Stimulated activated CD8-positive, alpha-beta memory T cell treated with anti-CD3 and anti-CD28 coated beads, Interleukin-2, amount 100 ng/mL, for 1 hour (primary cell): Measurements from ENCODE around the gene CDRT4.
"Not testable (repeated sequence)": the region's sequence is repeated elsewhere in the genome, so short reads cannot be mapped to it uniquely, and the experiment has no call there.

Source experiments
- DNase-seq, 2 donors: peaks; one replicate each; pipeline ENCODE4 v3.0.0-alpha.2; 2020; ENCODE audit warnings: low read depth in 2 of 2

The CDRT4 gene

DNA sequence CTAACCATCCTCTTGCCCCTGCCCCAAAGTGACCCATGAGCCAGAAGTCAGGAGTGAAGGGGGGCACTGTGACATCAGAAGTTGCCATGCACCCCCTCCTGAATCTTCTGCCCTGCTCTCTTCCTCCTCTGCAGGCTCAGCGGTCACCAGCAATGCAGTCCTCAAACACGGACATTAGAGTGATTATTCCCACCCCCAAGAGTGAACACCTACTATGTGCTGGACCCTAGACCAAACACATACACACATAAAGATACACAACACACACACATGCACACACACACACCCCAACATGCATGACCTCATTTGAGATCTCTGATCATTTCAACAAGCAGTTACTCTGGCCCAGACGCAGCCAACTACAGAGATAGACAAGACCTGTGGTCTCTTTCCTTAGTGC lies at the start of gene CDRT4:
Gene CDRT4, minus strand, starts transcription at position 30 of the 400 bp plus-strand sequence. CDS start 27,383 bp downstream, outside the sequence.
- no peak for DNase-seq

DNA sequence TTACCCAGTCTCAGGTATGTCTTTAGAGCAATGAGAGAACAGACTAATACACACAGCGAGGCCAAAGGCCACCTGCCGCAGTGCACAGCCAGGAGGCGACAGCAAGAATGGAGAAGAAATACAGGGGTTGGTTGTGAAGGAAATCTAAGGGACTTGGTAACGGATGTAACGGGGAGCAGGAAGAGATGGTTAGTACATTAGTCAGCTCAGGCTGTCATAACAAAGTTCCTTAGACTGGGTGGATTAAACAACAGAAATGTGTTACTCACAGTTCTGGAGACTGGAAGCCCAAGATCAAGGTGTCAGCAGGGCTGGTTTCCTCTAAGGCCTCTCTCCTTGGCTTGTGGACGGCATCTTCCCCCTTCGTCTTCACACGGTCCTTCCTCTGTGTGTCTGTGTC lies 48.7 kb upstream of the CDRT4 start:
- DNase-seq: no peak

DNA sequence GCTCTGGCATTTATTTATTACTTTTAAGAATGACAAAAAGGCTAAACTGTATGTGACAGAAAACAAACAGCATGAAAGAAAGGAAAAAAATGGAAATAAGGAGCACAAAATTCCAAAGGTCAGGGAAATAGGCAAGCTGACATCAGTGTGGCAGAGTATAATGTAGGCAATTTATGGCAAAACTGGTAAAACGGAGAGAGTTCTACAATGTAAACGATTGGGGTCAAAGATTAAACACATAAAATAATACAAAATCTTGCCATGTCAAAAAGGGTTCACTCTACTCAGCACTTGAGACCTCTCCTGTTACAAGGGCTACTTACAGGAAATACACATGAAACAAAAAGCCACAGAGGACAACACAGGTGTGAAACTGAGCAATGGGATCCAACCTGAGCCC lies 47.0 kb upstream of the CDRT4 start:
- DNase-seq: no peak

DNA sequence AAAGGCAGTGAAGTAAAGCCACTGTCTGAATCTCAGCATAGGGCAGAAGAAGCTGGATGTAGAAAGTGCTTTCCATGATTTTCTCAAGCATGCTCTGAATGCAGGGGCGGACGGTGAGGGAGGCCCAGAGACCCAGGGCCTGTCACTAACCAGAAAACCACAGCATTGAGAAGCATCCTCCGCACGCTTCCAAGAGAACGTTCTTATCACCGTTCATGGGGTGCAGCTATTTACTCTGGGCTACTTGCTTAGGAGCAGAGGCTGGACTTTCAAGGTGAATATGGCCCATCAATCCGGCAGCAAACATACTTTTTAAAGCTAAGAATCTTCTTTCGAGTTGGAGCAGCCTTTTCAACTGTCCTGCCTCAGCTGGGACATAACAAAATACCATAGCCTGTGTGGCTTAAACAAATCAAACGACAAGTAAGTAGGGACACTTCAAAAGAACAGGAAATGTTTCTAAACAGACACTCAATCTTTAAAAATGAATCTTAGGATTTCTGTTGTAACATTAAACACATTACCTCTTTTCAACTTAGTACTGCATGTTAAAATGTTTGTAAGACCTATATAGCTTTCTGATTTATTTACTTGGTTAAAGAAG lies 46.5 kb upstream of the CDRT4 start:
- DNase-seq: no peak

DNA sequence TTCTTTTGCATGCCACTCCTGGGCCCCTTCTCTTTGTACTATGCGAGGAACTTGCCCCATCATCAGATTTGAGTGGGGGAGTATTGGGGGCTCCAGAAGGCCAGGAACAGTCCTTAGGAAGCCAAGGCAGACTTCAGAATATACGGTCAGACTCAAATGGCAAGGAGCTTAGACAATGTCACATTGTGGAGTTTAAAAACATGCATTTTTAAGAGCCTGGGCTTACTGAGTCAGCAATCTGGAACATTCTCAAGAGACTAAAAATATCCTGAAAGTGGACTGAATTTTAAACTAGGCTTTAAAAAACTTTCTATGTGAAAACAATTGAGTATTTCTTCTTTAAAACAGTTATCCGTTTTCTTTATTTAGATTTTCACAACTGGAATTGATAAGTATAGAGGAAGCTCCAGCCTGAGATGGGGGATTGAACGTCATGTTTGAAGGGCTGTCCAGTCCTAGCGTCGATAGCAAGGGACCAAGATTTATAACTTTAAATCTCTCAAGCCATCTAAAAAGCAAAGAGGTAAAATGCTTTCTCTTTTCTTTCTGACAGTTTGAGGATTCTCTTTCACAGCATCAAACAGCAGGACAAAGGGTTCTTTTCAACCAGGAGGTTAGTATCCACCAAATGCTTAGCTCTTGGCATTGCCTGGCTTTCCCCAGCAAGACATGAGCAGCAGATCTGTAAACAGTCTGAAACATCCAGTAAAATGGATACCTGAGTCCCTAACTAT lies 45.8 kb upstream of the CDRT4 start:
- no peak for DNase-seq

DNA sequence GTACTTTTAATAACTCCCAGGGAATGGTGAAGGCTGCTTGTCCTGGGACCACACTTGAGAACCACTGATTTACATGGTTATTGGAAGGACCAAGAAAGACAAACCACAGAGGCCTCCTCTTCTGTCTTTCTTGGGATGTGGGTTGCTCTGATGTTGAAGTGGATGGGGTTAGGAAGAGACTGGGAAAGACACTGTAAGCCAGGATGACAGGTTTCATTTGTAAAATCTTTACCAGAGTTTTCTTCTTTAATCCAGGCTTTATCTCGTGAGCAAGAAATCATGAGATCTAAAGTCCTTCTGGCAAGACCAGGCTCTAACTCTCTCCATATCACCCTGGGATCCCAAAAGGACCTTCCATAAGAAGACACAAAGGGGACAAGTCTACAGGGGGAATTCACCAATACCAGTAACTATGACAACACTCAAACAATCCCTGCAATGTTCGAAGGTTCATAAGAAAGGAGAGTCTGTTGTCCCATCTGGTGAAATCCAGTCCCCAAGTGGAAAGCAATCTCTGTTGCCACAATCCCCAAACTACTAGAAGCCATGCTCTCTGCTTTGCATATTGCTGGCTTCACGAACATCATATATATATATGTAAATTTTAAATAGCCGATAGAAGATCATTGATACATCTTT lies 44.8 kb upstream of the CDRT4 start:
- DNase-seq: no peak

DNA sequence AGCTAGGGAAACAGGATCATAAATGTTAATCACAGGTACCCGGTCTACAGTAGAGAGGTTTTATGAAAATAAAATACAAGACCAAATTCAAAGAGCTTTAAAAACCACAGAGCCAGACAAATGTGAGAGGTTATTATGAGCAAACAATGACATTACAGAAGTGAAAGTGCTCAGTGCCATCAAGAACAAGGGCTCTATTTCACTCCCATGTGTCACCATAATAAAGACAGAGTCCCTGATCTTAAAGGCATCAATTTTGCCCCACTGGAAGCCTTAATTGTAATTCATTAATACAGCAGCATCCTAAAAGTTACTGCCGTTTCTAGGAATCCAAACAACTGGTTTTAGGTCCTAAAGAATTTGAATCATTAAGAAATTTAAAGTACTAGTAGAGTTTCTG lies 43.7 kb upstream of the CDRT4 start:
- DNase-seq: no peak

DNA sequence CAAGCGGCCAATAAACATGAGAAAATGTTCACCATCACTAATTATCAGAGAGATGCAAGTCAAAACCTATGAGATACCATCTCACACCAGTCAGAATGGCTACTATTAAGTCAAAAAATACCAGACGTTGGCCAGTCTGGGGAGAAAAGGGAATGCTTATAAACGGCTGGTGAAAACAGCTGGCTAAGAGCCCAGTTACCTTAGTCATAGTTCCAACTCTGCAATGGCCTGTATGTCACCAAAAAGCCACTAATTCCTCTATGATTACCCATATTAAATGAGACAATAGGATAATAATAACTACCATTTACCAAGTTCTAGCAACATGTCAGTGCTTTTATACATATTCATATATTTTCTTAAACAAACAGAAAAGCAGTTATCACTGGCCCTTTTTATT lies 42.9 kb upstream of the CDRT4 start:
- DNase-seq: no peak

DNA sequence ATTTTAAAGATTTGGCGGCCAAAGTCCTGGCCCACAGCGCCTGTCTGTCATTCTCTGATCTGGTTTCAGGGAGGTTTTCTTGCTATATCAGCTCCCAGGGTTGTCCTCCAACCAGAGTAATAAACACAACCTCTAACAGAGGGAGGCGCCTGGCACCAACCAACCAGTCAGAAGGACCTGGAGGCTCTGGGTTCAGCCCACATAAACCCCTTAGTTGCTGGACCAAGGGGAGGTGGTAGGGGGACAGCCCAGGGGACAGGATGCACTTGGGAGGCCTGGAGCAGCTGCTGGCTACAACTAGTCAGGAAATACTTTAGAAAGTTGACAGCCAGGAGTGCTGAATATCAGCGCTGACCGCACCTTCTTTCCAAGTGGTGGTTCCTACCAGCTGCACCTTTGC lies 41.7 kb upstream of the CDRT4 start:
- DNase-seq: no peak

DNA sequence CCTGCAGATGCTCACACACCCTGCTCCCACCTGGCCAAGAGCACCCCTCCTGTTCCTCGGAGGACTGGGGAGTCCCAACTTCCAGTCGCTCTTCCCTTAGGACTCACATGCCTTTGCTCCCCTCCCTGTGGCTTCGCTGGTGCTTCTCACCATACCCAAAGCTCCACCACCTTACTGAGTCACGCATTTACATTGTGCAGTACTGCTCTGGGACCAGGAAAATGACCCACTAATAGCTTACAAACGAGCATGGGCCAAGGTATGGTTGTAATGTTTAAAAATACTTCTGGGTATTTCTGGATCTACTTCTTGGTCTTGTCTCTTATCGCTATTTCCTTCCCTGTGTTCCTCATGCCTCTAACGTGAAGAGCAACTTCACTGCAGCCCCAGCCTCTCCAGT lies 41.0 kb upstream of the CDRT4 start:
- DNase-seq: no peak

DNA sequence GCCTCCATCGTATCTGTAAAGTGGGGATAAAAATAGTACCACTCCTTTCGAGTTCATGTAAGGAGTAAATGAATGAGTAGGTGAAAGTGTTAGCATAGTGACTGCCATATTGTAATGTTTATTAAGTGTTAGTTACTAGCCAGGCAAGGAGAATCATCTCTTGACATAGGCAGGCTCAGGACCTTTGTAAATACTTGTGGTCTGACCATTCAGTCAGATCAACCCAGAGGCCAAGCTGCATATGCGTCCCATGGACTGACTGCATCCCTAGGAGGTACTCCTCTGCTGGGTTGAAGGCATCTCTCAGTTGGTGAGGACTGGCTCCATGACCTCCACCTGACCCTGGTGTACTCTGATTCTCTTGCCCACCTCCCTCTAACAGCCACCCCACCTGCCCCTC lies 40.5 kb upstream of the CDRT4 start:
- no peak for DNase-seq

DNA sequence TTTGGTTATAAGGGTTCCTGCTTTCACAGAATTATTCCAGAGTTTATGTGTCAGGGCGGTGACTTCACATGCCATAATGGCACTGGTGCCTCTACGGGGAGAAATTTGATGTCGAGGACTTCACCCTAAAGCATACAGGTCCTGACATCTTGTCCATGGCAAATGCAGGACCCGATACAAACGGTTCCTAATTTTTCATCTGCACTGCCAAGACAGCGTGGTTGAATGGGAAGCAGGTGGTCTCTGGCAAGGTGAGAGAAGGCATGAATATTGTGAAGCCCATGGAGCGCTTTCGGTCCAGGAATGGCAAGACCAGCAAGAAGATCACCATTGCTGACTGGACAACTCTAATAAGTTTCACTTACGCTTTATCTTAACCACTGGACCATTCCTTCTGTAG lies 39.6 kb upstream of the CDRT4 start:
- no peak for DNase-seq

DNA sequence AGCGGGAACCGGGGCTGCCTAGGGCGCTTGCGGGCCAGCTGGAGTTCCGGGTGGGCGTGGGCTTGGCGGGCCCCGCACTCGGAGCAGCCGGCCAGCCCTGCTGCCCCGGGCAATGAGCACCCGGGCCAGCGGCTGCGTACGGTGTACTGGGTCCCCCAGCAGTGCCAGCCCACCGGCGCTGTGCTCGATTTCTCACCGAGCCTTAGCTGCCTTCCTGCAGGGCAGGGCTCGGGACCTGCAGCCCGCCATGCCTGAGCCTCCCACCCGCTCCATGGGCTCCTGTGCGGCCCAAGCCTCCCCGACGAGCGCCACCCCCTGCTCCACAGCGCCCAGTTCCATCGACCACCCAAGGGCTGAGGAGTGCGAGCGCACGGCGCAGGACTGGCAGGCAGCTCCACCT lies 38.3 kb upstream of the CDRT4 start:
- DNase-seq: not testable (repeated sequence)

DNA sequence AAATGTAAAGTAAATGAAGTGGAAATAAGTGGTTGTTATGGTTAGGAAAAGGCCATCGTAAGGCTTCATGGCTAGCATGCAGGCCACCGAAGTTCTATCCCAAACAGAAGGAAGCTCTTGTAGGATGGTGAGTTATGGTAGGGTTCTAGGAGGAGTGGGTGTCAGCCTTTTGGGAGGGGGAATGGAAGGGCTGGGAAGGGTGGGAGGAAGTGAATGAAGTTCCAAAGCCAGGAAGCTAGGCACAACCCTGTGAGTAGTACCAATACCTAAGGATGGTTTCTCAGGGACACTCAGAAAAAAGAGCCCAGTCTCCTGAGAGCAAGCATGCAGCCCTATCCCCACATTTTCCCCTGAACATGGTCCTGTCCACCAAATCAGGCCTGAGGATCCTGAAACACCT lies 36.3 kb upstream of the CDRT4 start:
- DNase-seq: no peak

DNA sequence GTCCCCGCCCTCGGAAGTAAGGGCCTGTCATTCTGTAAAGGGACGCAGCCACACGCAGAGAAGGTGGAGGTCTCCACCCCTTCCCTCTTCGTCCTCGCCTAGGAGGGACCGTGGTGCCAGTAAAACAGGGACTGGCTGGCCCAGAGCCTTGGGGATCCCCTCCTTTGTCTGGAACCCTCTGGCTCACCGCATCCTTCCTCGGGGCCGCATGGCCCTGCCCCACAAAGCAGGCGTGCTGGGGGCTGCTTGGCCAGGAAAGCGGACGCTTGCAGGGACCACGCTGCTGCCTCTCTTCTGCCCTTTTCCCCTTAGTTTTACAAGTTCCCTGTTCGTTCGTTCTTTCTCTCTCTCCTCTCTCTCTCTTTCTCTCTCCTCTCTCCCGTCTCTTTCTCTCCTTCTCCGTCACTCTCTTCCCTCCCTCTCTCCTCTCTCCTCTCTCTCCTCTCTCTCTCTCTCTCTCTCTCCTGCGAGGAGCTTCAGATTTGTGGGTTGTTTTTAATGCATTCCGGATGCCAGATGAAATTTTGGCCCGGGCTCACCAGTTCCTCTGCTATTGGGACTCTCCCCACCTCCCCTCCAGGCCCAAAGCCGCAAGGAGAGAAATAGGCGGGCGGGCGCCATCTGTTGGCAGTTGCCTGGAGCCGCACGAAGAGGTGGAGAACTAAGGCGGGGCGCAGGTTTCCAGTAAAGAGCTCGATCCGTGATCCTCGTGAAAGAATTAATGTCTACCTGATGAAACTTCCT lies 35.1 kb upstream of the CDRT4 start:
- DNase-seq: peak; percentile 17 to 34

DNA sequence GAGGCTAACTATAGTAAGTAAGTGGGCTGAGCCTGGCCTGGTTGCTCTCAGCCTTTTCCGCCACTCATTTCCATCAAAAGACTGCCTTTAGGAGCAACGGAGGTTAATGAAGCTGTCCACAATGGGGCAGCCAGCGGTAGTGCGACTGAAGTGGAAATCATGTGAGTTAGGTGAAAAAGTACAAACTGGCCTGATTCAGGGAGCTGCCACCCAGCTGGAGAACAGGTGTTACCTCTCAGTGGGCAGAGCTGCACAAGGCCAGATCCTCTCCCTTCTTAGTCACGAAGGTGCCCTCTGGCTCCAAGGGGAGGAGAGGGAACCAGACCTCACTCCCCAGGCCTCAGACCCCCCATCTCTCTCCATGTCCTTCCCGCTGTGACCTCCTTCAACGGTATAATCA lies 34.4 kb upstream of the CDRT4 start:
- no peak for DNase-seq

DNA sequence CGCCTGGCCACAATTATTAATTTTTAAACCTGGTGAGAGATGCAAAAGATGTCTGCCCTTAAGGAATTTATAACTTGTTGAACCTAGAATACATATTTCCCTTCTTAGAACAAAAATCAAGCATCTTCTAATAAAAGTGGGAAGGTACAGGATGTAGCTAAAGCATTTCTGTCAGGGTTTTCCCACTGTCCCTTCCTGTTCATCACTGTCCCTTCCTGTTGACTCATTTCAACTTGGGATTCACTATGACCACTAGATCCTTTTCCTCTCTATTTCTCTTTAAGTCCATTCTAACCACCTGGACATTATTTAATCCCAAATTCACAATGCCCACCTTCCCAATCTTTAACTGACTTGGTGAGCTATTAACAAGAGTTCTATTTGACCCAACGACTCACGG lies 33.9 kb upstream of the CDRT4 start:
- DNase-seq: no peak

DNA sequence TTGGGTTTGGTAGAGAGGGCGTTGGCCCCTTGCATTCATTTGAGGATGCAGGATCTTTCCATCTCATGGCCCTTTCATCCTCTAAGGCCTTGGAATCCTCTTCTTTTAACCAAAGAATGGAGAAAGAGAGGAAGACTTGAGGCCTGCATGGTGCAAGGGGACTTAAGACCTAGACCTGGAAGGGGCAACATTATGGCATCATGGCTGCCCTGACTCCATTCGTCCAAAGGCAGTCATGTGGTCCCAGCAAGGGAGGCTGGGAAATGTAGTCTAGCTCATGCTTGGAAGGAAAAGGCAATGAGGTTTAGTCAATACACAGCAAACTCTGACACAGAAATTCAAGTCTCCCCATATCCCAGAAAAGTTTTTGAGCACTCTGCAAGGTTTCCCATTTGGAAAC lies 30.7 kb upstream of the CDRT4 start:
- DNase-seq: no peak

DNA sequence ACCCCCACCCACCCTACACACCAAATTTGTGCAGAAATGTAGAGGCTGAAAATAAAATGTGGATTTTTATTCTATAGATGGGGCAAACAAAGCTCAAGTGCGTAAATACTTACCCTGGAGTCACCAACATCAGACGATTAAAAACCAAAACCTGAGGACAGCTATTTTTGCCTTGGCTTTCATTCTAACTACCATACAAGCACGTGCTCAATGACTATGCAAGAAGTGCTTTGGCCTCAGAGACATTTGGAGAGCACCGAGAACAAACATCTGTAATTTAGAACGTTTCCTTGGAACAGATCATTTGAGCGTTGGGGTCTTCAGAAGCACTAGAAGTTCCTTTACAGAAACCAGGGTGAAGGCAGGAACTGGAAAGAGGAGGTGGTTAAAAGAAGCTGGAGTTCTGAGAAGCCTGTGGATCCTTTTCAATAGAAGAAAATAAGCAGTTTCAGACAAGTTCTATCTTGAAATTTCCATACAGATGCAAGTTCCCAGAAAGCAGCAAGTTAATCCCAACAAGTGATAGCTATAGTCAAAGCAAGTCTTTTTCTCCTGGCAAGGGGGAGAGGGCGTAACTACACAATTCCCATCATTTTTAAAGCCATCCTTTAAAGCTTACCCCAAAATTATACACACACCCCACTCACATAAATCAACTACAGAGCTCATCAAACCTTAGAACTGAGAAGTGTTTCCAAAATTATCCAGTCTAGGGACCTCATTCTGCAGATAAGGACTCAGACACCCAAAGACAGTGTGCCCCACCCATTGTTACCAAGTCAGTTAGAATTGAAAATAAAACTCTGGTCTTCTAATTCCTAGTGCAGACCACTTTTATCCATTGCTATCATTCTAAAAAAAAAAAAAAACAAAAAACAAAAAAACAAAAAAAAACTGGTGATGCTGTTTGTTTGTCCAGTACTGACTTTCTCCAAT lies 29.6 kb upstream of the CDRT4 start:
- no peak for DNase-seq

DNA sequence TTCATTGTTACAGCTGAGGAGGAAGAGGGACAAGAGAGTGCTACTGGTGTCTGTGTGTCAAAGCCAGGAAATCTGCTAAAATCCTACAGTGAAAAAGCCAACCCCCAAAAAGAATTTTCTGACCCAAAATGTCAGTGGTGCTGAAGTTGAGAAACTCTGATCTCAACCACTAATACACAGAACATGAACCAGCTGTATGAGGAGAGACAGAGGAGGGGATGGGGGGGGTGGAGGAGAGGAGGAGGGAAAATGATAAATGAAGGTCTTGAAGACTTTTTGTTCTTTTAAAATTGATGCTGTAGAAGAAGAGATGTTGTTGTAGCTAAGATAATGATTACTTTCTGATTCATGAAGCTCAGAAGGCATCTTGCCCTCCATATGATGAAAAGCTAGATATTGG lies 27.4 kb upstream of the CDRT4 start:
- DNase-seq: no peak

DNA sequence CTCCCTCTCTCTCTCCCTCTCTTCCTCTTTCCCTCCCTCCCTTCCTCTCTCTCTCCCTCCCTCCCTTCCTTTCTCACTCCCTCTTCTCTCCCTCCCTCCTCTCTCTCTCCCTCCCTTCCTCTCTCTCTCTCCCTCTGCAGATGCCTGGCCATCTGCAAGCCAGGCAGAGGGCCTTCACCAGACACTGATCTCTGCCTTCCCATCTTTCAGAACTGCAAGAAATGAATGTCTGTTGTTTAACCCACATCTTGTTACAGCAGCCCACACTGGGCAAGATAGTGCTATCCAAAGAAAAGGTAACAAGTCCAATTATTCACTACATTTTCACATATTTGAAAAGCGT lies 26.2 kb upstream of the CDRT4 start:
- DNase-seq: no peak
